KOPT-K1 (cell line): ENCODE measurements around the gene DCANP1.

Experiments used
- H3K27ac ChIP-seq: fragments of 200-600 bp; sonication (generic); 2 replicates; pipeline ENCODE4 v1.5.1; 2016; ENCODE audit warnings: antibody characterized with exemption, mild to moderate bottlenecking, low read depth, low read length; ENCODE audit not compliant: poor library complexity, severe bottlenecking
- H3K36me3 ChIP-seq: fragments of 200-600 bp; sonication (generic); 2 replicates; pipeline ENCODE4 v1.5.1; 2017; ENCODE audit warnings: antibody characterized with exemption, mild to moderate bottlenecking, low read length, moderate library complexity; ENCODE audit not compliant: insufficient read depth
- H3K9me3 ChIP-seq: fragments of 200-600 bp; sonication (generic); 2 replicates; pipeline ENCODE4 v1.5.1; 2017; ENCODE audit warnings: antibody characterized with exemption, low read length, mild to moderate bottlenecking; ENCODE audit not compliant: insufficient read depth, poor library complexity, severe bottlenecking

DCANP1 gene

DNA sequence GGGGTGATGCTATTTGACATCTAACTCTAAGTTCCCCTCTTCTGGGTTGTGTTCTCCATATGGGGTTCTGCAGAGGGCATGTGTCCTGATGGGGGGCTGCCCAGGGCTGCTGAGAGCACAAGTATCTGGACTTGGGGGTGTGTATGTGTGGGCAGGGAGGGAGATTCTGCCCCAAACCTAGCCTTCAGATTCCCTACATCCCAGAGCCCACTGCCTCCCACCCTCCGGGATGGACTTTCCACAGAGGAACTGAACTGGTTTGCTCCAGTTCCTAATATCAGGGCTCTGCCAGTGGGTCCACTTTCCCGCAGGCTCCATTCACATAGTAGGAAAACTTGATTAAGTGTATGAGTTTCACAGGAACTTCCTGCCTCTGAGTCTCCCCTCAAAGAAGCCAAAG is 21.4 kb upstream of the DCANP1 start:
- H3K9me3 ChIP-seq, result no peaks in the 10 kb centered on the region
- no peaks in the 10 kb centered on the region for H3K36me3 ChIP-seq
- no peak overlapping the region for H3K27ac ChIP-seq

- Histone ChIP-seq H3K9me3 (no peaks in the 10 kb centered on the region), H3K27ac (no peak overlapping the region), H3K36me3 (no peaks in the 10 kb centered on the region)
Observed at GRCh38 chr5:135467871-135468485, 20.8 kb upstream of the DCANP1 start.

- Histone ChIP-seq H3K9me3 (no peaks in the 10 kb centered on the region), H3K27ac (no peak overlapping the region), H3K36me3 (no peaks in the 10 kb centered on the region)
Observed at GRCh38 chr5:135467051-135467625, 20.0 kb upstream of the DCANP1 start.

GRCh38 chr5:135466178-135467050 is 19.3 kb upstream of the DCANP1 start:
- H3K36me3 ChIP-seq, result no peaks in the 10 kb centered on the region
- no peaks in the 10 kb centered on the region for H3K9me3 ChIP-seq
- H3K27ac ChIP-seq, result no peak overlapping the region

DNA sequence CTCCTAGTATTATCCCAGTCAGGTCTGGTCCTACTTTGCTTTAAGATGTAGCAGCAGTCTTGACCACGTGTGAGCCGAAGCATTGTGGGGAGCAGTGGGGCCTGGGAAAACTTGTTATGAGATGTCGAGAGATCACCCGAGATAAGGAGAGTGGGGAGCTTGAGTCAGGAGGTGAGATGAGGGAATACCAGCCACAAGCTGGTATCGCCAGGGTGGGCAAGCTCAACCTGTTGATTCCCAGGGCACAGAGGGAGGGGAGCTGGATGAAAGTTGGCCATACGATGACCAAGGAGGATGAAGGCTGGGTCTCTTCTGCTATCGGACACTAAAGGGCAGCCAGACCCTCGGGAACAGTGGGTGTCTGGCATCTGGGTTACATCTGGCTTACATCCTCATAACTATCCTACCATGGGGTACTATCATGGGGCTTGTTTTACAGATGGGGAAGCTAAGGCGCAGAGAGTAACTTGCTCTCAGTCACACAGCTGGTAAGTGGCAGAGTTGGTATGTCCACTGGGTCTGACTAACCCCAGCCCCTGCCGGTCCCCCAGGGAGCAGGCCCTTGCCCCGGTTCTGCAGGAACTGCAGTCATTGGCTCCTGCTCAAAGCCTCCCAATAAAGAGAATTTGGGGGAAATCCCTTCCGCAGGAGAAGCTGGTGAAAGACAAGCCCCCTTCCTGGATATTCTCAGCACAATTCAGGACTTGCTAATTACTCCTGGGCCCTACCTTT is 18.4 kb upstream of the DCANP1 start:
- H3K9me3 ChIP-seq, result no peaks in the 10 kb centered on the region
- no peak overlapping the region for H3K27ac ChIP-seq
- H3K36me3 ChIP-seq, result no peaks in the 10 kb centered on the region

DNA sequence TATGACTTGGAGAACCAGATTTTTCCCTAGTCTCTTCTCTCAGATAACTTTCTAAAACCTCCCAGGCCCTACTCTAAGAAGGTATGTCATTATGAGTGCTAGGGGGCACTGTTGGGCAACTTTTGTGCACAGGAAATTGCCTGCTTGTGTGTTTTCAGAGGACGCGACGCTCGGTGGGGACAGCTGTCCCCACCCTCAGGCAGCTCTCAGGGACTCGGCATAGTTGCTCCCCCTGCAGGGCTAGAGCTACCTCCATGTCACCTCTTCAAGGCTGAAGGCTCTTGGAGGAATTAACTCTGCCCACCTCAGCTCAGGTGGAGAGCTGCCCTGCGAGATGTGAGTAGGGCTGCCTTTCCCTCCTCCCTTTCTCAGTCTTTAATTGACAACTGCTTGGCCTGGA is 15.2 kb upstream of the DCANP1 start:
- H3K27ac ChIP-seq, result no peak overlapping the region
- H3K9me3 ChIP-seq, result no peaks in the 10 kb centered on the region
- H3K36me3 ChIP-seq, result no peaks in the 10 kb centered on the region

DNA sequence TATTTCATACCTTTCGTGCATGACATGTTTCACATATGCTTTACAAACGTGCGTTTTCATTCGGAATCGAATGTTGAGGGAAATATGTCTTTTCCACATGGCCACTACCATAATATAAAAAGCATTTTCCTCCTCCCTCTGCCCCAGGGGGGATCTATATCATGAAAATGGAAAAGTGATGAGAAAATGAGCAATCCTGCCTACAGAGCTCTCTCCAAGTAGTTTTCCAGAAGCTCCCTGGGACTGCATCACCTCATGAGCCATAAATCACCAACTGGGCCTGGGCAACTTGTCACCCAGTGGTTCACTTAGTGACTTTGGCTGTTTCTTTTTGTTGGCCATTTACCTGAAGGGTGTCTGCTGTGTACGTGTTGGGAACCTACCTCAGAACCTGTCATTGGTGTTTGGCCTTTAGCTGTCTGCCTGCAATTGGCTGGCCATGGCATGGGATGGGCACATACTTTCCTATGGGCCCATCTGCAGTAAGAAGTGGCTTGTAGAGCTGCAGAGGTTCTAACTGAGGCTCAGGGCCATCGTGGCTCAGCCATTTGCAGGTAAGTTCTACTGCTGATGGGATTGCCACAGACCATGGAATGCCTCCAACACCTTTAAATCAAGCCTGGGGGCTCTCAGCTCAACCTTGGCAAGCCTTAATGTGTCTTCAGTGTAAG is 14.5 kb upstream of the DCANP1 start:
- Histone ChIP-seq H3K36me3 (no peaks in the 10 kb centered on the region), H3K9me3 (no peaks in the 10 kb centered on the region), H3K27ac (no peak overlapping the region)

GRCh38 chr5:135460246-135461033 is 13.3 kb upstream of the DCANP1 start:
- H3K27ac ChIP-seq, result no peak overlapping the region
- no peaks in the 10 kb centered on the region for H3K36me3 ChIP-seq
- H3K9me3 ChIP-seq, result no peaks in the 10 kb centered on the region

- H3K9me3 ChIP-seq, result no peaks in the 10 kb centered on the region
- no peaks in the 10 kb centered on the region for H3K36me3 ChIP-seq
- H3K27ac ChIP-seq, result no peak overlapping the region
Observed at GRCh38 chr5:135458921-135459331, 11.8 kb upstream of the DCANP1 start.

- Histone ChIP-seq H3K9me3 (no peaks in the 10 kb centered on the region), H3K36me3 (no peaks in the 10 kb centered on the region), H3K27ac (no peak overlapping the region)
Observed at GRCh38 chr5:135458356-135458755, 11.2 kb upstream of the DCANP1 start.

GRCh38 chr5:135457424-135458071 is 10.4 kb upstream of the DCANP1 start:
- no peak overlapping the region for H3K27ac ChIP-seq
- no peaks in the 10 kb centered on the region for H3K36me3 ChIP-seq
- H3K9me3 ChIP-seq, result no peaks in the 10 kb centered on the region

- no peak overlapping the region for H3K27ac ChIP-seq
- H3K36me3 ChIP-seq, result no peaks in the 10 kb centered on the region
- no peaks in the 10 kb centered on the region for H3K9me3 ChIP-seq
Observed at GRCh38 chr5:135456238-135457099, 9.3 kb upstream of the DCANP1 start.

- Histone ChIP-seq H3K27ac (no peak overlapping the region), H3K36me3 (no peaks in the 10 kb centered on the region), H3K9me3 (no peaks in the 10 kb centered on the region)
Observed at GRCh38 chr5:135455876-135456237, 8.7 kb upstream of the DCANP1 start.
